Prostate gland (tissue), 2 donors: ENCODE measurements around the gene BRINP2.

Source experiments
- CTCF ChIP-seq, 4 experiments: fragments of 200-600 bp in 2 of 4; fragments of 450-650 bp in 2 of 4; sonication (generic) in 2 of 4; IDR thresholded peaks; 1 replicate in 3 of 4; 2 replicates in 1 of 4; pipeline ENCODE4 v1.5.1; 2016 to 2019; ENCODE audit warnings: antibody characterized with exemption in 4 of 4, mild to moderate bottlenecking in 2 of 4, moderate library complexity in 2 of 4
- POLR2A ChIP-seq: fragments of 450-650 bp; IDR thresholded peaks from one replicate; pipeline ENCODE4 v1.6.1; 2016; ENCODE audit warnings: antibody characterized with exemption, mild to moderate bottlenecking

GRCh38 chr1:177309880-177310279, 139.1 kb downstream of the BRINP2 start:
- TF ChIP-seq CTCF (IDR thresholded peaks at IDR 0.05) (no peak), POLR2A (no peak)
